IMR-90 (cell line): ENCODE measurements around the gene QKI. TPM values are rescaled to one million over a fixed set of nuclear protein-coding genes. Genes with fewer than 3 reads are reported as not detected.
A peak's percentile ranks its signal among the peaks of the same experiment; 100 is the strongest.

Experiments
- ATAC-seq: fragments of 200-7000 bp; cut with Tn5 transposase; 2 replicates; pipeline ENCODE4 v1.9.1; 2020; ENCODE audit warnings: low read depth, mild to moderate bottlenecking, moderate library complexity
- BruUV-seq: library from RNA; stranded (reverse); fragments of 400-500 nt; replicated peaks from 2 replicates; lab custom pipeline; 2021; lab: Mats Ljungman, UMichigan
- CTCF ChIA-PET: fragments of 300-600 bp; formaldehyde crosslinking; extraction: SDS; loops from one replicate; lab custom pipeline; 2021; ENCODE audit warnings: antibody characterized with exemption; lab: Yijun Ruan, JAX
- POLR2A ChIA-PET: fragments of 300-600 bp; sonication (Branson Sonifier 250); formaldehyde crosslinking; loops from one replicate; lab custom pipeline; 2022; ENCODE audit warnings: antibody characterized with exemption; ENCODE audit not compliant: unreplicated experiment; lab: Charles Lee
- DNase-seq: peaks from one replicate; pipeline ENCODE4 v3.0.0; 2013
- H2AFZ ChIP-seq: replicated peaks from 2 replicates; pipeline ENCODE3; 2013; ENCODE audit warnings: low read length, mild to moderate bottlenecking; ENCODE audit not compliant: poor library complexity
- H2AK5ac ChIP-seq: 2 replicates; pipeline ENCODE4 v1.6.1; 2013; ENCODE audit warnings: low read depth, low read length, inconsistent platforms
- H2AK9ac ChIP-seq: replicated peaks from 2 replicates; pipeline ENCODE3; 2013; ENCODE audit warnings: mild to moderate bottlenecking, low read depth, low read length, moderate library complexity; ENCODE audit not compliant: poor library complexity
- H2BK120ac ChIP-seq: 2 replicates; pipeline ENCODE4 v1.6.1; 2013; ENCODE audit warnings: low read depth, low read length, inconsistent platforms
- H2BK15ac ChIP-seq: 3 replicates; pipeline ENCODE4 v1.6.1; 2013; ENCODE audit warnings: low read depth, low read length, inconsistent platforms
- H2BK20ac ChIP-seq: 2 replicates; pipeline ENCODE4 v1.6.1; 2013; ENCODE audit warnings: low read depth, mild to moderate bottlenecking, inconsistent platforms, low read length, moderate library complexity
- H2BK5ac ChIP-seq: 2 replicates; pipeline ENCODE4 v1.6.1; 2013; ENCODE audit warnings: mild to moderate bottlenecking, low read depth, low read length, inconsistent platforms; ENCODE audit not compliant: poor library complexity, severe bottlenecking
- H3K14ac ChIP-seq: replicated peaks from 2 replicates; pipeline ENCODE4 v1.6.1; 2013; ENCODE audit warnings: low read depth, low read length, inconsistent platforms
- H3K18ac ChIP-seq: 2 replicates; pipeline ENCODE4 v1.6.1; 2013; ENCODE audit warnings: low read depth, low read length, control low read depth
- H3K23ac ChIP-seq: 2 replicates; pipeline ENCODE4 v1.6.1; 2013; ENCODE audit warnings: low read depth, low read length, inconsistent platforms
- H3K27ac ChIP-seq: 2 replicates; pipeline ENCODE4 v1.5.1; 2013; ENCODE audit warnings: mild to moderate bottlenecking, control low read depth, low read length; ENCODE audit not compliant: insufficient read depth
- H3K27me3 ChIP-seq: 2 replicates; pipeline ENCODE4 v1.6.1; 2013; ENCODE audit warnings: low read length; ENCODE audit not compliant: control insufficient read depth, insufficient read depth
- H3K36me3 ChIP-seq: 2 replicates; pipeline ENCODE4 v1.6.1; 2013; ENCODE audit warnings: low read length, mixed read lengths; ENCODE audit not compliant: control insufficient read depth, insufficient read depth
- H3K4ac ChIP-seq: 2 replicates; pipeline ENCODE4 v1.6.1; 2013; ENCODE audit warnings: low read depth, low read length, inconsistent platforms
- H3K4me1 ChIP-seq: 2 replicates; pipeline ENCODE4 v1.6.1; 2013; ENCODE audit warnings: low read length, mixed read lengths; ENCODE audit not compliant: control insufficient read depth, insufficient read depth
- H3K4me2 ChIP-seq: 2 replicates; pipeline ENCODE4 v1.6.1; 2013; ENCODE audit warnings: low read depth, mild to moderate bottlenecking, control low read depth, low read length, moderate library complexity
- H3K4me3 ChIP-seq: 2 replicates; pipeline ENCODE4 v1.5.1; 2013; ENCODE audit warnings: low read depth, mild to moderate bottlenecking, control low read depth, low read length, moderate library complexity; ENCODE audit not compliant: insufficient read depth
- H3K56ac ChIP-seq: 2 replicates; pipeline ENCODE4 v1.6.1; 2013; ENCODE audit warnings: low read length, inconsistent platforms; ENCODE audit not compliant: insufficient read depth; ENCODE audit errors: extremely low read depth
- H3K79me1 ChIP-seq, 2 experiments: 2 replicates each; pipeline ENCODE4 v1.6.1; 2013; ENCODE audit warnings: low read length in 2 of 2, inconsistent platforms in 1 of 2, low read depth in 1 of 2
- H3K9ac ChIP-seq: 2 replicates; pipeline ENCODE4 v1.6.1; 2013; ENCODE audit warnings: low read depth, low read length, control low read depth
- H3K9me1 ChIP-seq: 2 replicates; pipeline ENCODE4 v1.6.1; 2013; ENCODE audit warnings: low read length, inconsistent platforms; ENCODE audit not compliant: insufficient read depth
- H3K9me3 ChIP-seq: 2 replicates; pipeline ENCODE4 v1.6.1; 2013; ENCODE audit warnings: low read length; ENCODE audit not compliant: control insufficient read depth, insufficient read depth
- H4K20me1 ChIP-seq: 2 replicates; pipeline ENCODE4 v1.6.1; 2013; ENCODE audit warnings: low read length, inconsistent platforms; ENCODE audit not compliant: insufficient read depth
- H4K5ac ChIP-seq: 2 replicates; pipeline ENCODE4 v1.6.1; 2013; ENCODE audit warnings: mild to moderate bottlenecking, low read depth, low read length, control low read depth
- H4K8ac ChIP-seq, 2 experiments: 2 replicates each; pipeline ENCODE4 v1.6.1; 2013; ENCODE audit warnings: low read depth in 2 of 2, low read length in 2 of 2, control low read depth in 1 of 2, inconsistent platforms in 1 of 2
- H4K91ac ChIP-seq: 2 replicates; pipeline ENCODE4 v1.6.1; 2013; ENCODE audit warnings: low read depth, low read length, inconsistent platforms; ENCODE audit not compliant: insufficient read depth
- FOS ChIP-seq: fragments of 150-350 bp; IDR thresholded peaks from 2 replicates; pipeline ENCODE4 v1.6.1; 2016; ENCODE audit warnings: low read depth, low read length
- MAFK ChIP-seq: IDR thresholded peaks from 2 replicates; pipeline ENCODE4 v1.6.1; 2012; ENCODE audit warnings: low read depth, low read length, improper control_type of control experiment
- MAZ ChIP-seq: IDR thresholded peaks from 2 replicates; pipeline ENCODE4 v1.6.1; 2012; ENCODE audit warnings: low read depth, mild to moderate bottlenecking, low read length, improper control_type of control experiment, moderate library complexity, borderline replicate concordance
- WGBS, 2 experiments: methylation state at CpG; one replicate each; pipeline versions ENCODE4 v1.1.5 to v1.1.7; 2013; ENCODE audit warnings: missing lambda C conversion rate in 2 of 2; ENCODE audit not compliant: insufficient read length in 1 of 2; ENCODE audit errors: extremely low coverage in 2 of 2; 5-methylcytosine and 5-hydroxymethylcytosine counted together
- dilution Hi-C: fragments of 300-500 bp; cut with HindIII; formaldehyde crosslinking; loops from one replicate; pipeline ENCODE4 v1.14.3; 2018; ENCODE audit warnings: low sequenced_read_pairs; ENCODE audit not compliant: unreplicated experiment
- in situ Hi-C: fragments of 300-500 bp; cut with MboI; formaldehyde crosslinking; loops from 3 replicates; pipeline ENCODE4 v1.14.3; 2019; ENCODE audit warnings: low sequenced_read_pairs, inconsistent platforms, mixed read lengths
- intact Hi-C: fragments of 100-400 bp; cut with micrococcal nuclease; formaldehyde crosslinking; loops from 2 replicates; pipeline ENCODE4 v1.10.0; 2022
- polyA plus RNA-seq, 3 experiments: library from polyadenylated mRNA; depleted of rRNA; stranded (reverse); fragments of >200 nt; gene quantifications; 2 replicates each; pipeline ENCODE4 v1.2.3, GENCODE V29; 2012; ENCODE audit warnings: low replicate concordance in 1 of 3
- total RNA-seq: library from RNA; depleted of rRNA; stranded (reverse); fragments of >200 nt; gene quantifications from 2 replicates; pipeline ENCODE4 v1.2.3, GENCODE V29; 2012

The QKI gene
- total and polyA plus RNA-seq, 2 of the 4 experiments (the other 2 are of a cell fraction), result 112 to 232 TPM

- peak overlapping the region; percentile 34; the same call in 1 of the 2 replicates for H3K23ac ChIP-seq
- ChIA-PET CTCF (no interaction called here), POLR2A (no interaction called here)
- H3K56ac ChIP-seq, result no peak overlapping the region
- TF ChIP-seq MAFK (no peak), MAZ (no peak), FOS (no peak)
- no peak overlapping the region; the same call in 2 of the 3 replicates for H2BK15ac ChIP-seq
- H3K36me3 ChIP-seq, result peaks cover 2% of the 10 kb centered on the region; the same call in 1 of the 2 replicates
- H3K4ac ChIP-seq, result no peak overlapping the region
- H2AK5ac ChIP-seq, result no peak overlapping the region
- peaks cover 5% of the 10 kb centered on the region; the same call in 1 of the 2 replicates for H3K9me1 ChIP-seq
- no peak overlapping the region for H4K8ac ChIP-seq
- ATAC-seq, result no peak
- no TSS peak for BruUV-seq
- H3K27ac ChIP-seq, result no peak overlapping the region
- H3K4me2 ChIP-seq, result no peak overlapping the region
- no peak overlapping the region for H3K4me3 ChIP-seq
- H3K9ac ChIP-seq, result no peak overlapping the region
- H4K20me1 ChIP-seq, result peaks cover 11% of the 10 kb centered on the region; the same call in 1 of the 2 replicates
- no peak overlapping the region for H2BK20ac ChIP-seq
- 0 out of 2 replicates have a peak, but pooled peaks cover 1% of the 10 kb centered on the region for H3K4me1 ChIP-seq
- in situ Hi-C loops, result no loop called here
- 93% methylated on average over 2 of the region's 3 CpGs; no CpG with 5 or more reads in 1 of the 2 experiments for WGBS, 2 experiments
- no peak overlapping the region for H4K91ac ChIP-seq
- no peaks in the 10 kb centered on the region for H3K9me3 ChIP-seq
- no peak overlapping the region for H3K14ac ChIP-seq
- no peaks in the 10 kb centered on the region for H3K27me3 ChIP-seq
- H3K18ac ChIP-seq, result no peak overlapping the region
- no peak overlapping the region for H2AFZ ChIP-seq
- no peak overlapping the region for H2BK5ac ChIP-seq
- H4K5ac ChIP-seq, result no peak overlapping the region
- no peak for DNase-seq
- H2AK9ac ChIP-seq, result no peak overlapping the region
- intact Hi-C loops, result no loop called here
- H2BK120ac ChIP-seq, result no peak overlapping the region
- dilution Hi-C loops, result no loop called here
- peaks cover 36 to 58% of the 10 kb centered on the region in 2 experiments for H3K79me1 ChIP-seq
Measured at GRCh38 chr6:163547287-163547686, 132.8 kb downstream of the QKI start.
